Measurements from ENCODE around the gene PLA2G15. TPM values are rescaled to one million over a fixed set of nuclear protein-coding genes. Genes with fewer than 3 reads are reported as not detected.
A peak's percentile ranks its signal among the peaks of the same experiment; 100 is the strongest.

The PLA2G15 gene
- 10 to 100 TPM; 20.5 to 27.4 TPM for total RNA-seq
- long read RNA-seq, transcript PLA2G15-207 (2 exons, 3,121 nt) = minor isoform, 8 of 69 reads
- long read RNA-seq, transcript PLA2G15-201 (6 exons, 2,727 nt) = major isoform, 48 of 69 reads
- long read RNA-seq, partial matches to known transcripts = 3 of 69 reads
- long read RNA-seq, other reads (novel, unspliced or antisense) = 7 of 69 reads

GRCh38 chr16:68244903-68245853 is at the start of gene PLA2G15:
Gene PLA2G15, plus strand, starts transcription at chr16:68245373. Its CDS starts 54 bp downstream, at chr16:68245427.
- peak; percentile 97 to 99 for ATAC-seq
- intact Hi-C loops (cut with DNase I) = loop anchor here in 1 of 2 donors (5.0 kb wide), 1 partner anchor 87 kb away; no protein-coding TSS in a partner anchor
- peak; percentile 97 for DNase-seq

GRCh38 chr16:68197250-68197649 is 47.9 kb upstream of the PLA2G15 start:
- ATAC-seq = no peak
- intact Hi-C loops (cut with DNase I) = no loop called here
- DNase-seq = no peak

- DNase-seq (no peak), ATAC-seq (peak in 1 of 2 donors; percentile 61)
- intact Hi-C loops (cut with DNase I) = no loop called here
Measured at GRCh38 chr16:68200088-68200783, 44.9 kb upstream of the PLA2G15 start.

GRCh38 chr16:68202091-68202519 is 43.1 kb upstream of the PLA2G15 start:
- intact Hi-C loops (cut with DNase I) = no loop called here
- peak; percentile 45 to 63 for ATAC-seq
- no peak for DNase-seq

- ATAC-seq = no peak
- intact Hi-C loops (cut with DNase I) = no loop called here
- DNase-seq = no peak
Measured at GRCh38 chr16:68206245-68206644, 38.9 kb upstream of the PLA2G15 start.

GRCh38 chr16:68214726-68215125 is 30.4 kb upstream of the PLA2G15 start:
- DNase-seq (no peak), ATAC-seq (peak; percentile 54 to 80)
- intact Hi-C loops (cut with DNase I) = no loop called here

- no peak for DNase-seq
- intact Hi-C loops (cut with DNase I) = no loop called here
- ATAC-seq = no peak
Measured at GRCh38 chr16:68215302-68215701, 29.9 kb upstream of the PLA2G15 start.

- no peak for ATAC-seq
- no peak for DNase-seq
- intact Hi-C loops (cut with DNase I) = no loop called here
Measured at GRCh38 chr16:68216240-68216639, 28.9 kb upstream of the PLA2G15 start.

GRCh38 chr16:68217506-68217905 is 27.7 kb upstream of the PLA2G15 start:
- intact Hi-C loops (cut with DNase I) = no loop called here
- DNase-seq (no peak), ATAC-seq (no peak)

- intact Hi-C loops (cut with DNase I) = no loop called here
- ATAC-seq (no peak), DNase-seq (no peak)
Measured at GRCh38 chr16:68219725-68220351, 25.3 kb upstream of the PLA2G15 start.

GRCh38 chr16:68223072-68223471 is 22.1 kb upstream of the PLA2G15 start:
- intact Hi-C loops (cut with DNase I) = no loop called here
- ATAC-seq = no peak

GRCh38 chr16:68226116-68226515 is 19.1 kb upstream of the PLA2G15 start:
- no peak for ATAC-seq
- intact Hi-C loops (cut with DNase I) = loop anchor here (5.0 kb wide), 2 partner anchors 134 to 234 kb away; no protein-coding TSS in a partner anchor
- no peak for DNase-seq

More at GRCh38 chr16:68223072-68223471, 22.1 kb upstream of the PLA2G15 start:
- no peak for DNase-seq

- no peak for DNase-seq
- intact Hi-C loops (cut with DNase I) = loop anchor here (5.0 kb wide), 2 partner anchors 135 to 235 kb away; no protein-coding TSS in a partner anchor
- ATAC-seq = peak in 1 of 2 donors; percentile 5
Measured at GRCh38 chr16:68227183-68227793, 17.9 kb upstream of the PLA2G15 start.

GRCh38 chr16:68227850-68228553 is 17.2 kb upstream of the PLA2G15 start:
- ATAC-seq (no peak), DNase-seq (no peak)
- intact Hi-C loops (cut with DNase I) = loop anchor here (5.0 kb wide), 2 partner anchors 136 to 236 kb away; no protein-coding TSS in a partner anchor

GRCh38 chr16:68228652-68229051 is 16.5 kb upstream of the PLA2G15 start:
- ATAC-seq (no peak), DNase-seq (no peak)
- intact Hi-C loops (cut with DNase I) = loop anchor here (5.0 kb wide), 2 partner anchors 136 to 236 kb away; no protein-coding TSS in a partner anchor

- intact Hi-C loops (cut with DNase I) = loop anchor here (5.0 kb wide), 2 partner anchors 137 to 237 kb away; no protein-coding TSS in a partner anchor
- DNase-seq (no peak), ATAC-seq (peak; percentile 8 to 58)
Measured at GRCh38 chr16:68229431-68230175, 15.6 kb upstream of the PLA2G15 start.

- intact Hi-C loops (cut with DNase I) = no loop called here
- no peak for DNase-seq
- no peak for ATAC-seq
Measured at GRCh38 chr16:68230176-68230571, 15.0 kb upstream of the PLA2G15 start.

Measured in left cardiac atrium (tissue), 4 donors.